HG03135 (cell line): Measurements from ENCODE around the gene MC1R.

Source experiments
- ATAC-seq: cut with Tn5 transposase; IDR thresholded peaks from one replicate; pipeline ENCODE4 v1.9.1; 2021; ENCODE audit warnings: mild to moderate bottlenecking, moderate library complexity; ENCODE audit not compliant: unreplicated experiment

The MC1R gene

DNA sequence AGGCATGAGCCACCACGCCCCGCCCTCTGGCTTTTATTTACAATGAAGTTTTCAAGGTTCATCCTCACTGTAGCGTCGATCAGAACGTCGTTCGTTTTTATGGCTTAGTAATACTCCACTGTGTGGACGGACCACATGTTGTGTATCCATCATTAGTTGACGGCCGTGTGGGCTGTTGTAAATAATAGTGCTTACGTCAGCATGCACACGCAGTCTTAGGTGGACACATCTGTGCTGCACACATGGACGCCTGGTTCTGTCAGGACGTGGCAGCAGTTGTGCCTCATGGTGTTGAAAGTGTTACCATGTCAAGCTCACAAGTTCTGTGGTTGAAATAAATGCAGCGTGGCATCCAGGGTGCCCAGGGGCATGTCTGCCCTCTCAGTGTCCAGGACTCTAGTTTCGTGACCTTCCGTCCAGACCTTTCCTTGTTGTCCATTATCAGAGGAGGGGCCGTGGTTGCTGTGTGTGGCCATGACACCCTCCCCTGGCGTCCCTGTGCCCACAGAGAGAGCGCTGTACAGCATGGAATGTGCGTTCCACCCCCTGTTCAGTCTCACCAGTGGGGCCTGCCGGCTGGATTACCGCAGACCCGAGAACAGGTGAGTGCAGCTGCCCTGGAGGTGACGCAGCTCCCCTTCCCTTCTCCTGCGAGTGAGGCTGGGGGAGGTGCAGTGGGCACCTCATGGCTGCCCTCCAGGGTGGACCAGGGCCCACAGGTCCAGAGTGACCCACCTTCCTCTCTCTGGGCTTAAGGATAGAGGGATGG lies 23.0 kb upstream of the MC1R start:
- no peak for ATAC-seq

DNA sequence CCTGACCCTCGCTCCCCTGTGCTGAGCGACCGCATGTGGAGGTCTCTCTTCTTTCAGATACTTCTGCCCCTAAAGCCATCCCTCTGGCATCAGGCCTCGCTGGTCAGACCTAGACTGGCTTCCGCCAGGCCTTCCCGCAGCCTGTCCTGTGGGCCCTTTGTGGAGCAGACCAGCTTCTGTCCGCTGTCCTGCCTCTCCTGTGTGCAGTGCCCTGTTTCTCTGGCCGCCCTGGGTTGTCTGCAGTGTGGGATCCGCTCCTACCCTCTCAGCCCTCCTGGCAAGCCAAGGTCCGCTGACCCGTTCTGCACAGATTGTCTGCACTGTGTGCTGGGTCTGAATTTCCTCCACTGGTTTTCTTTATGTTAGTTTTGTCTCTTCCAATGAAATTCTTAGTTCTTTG lies 21.5 kb upstream of the MC1R start:
- no peak for ATAC-seq

DNA sequence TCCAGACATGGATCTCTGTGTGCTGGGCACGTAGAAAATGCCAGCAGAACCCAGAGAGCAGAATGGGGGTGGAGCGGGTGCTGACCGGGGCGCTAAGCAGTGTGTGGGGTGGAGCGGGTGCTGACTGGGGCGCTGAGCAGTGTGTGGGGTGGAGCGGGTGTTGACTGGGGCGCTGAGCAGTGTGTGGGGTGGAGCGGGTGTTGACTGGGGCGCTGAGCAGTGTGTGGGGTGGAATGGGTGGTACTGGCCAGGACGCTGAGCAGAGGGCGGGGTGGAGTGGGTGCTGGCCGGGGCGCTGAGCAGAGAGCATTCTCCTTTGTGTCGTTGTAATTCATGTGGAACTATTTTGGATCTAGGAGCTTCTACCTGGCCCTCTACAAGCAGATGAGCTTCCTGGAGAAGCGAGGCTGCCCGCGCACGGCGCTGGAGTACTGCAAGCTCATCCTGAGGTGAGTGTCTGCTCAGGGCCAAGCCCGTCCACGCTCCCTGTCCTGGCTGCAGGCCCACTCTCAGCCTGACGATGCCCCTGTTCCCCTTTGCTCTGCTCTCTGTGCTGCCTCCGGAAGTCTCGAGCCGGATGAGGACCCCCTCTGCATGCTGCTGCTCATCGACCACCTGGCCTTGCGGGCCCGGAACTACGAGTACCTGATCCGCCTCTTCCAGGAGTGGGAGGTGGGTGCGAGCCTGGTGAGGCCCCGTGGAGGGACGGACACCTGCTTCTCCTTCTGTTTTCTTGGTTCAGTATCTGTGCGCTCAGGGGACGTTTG lies 20.3 kb upstream of the MC1R start:
- ATAC-seq = no peak

DNA sequence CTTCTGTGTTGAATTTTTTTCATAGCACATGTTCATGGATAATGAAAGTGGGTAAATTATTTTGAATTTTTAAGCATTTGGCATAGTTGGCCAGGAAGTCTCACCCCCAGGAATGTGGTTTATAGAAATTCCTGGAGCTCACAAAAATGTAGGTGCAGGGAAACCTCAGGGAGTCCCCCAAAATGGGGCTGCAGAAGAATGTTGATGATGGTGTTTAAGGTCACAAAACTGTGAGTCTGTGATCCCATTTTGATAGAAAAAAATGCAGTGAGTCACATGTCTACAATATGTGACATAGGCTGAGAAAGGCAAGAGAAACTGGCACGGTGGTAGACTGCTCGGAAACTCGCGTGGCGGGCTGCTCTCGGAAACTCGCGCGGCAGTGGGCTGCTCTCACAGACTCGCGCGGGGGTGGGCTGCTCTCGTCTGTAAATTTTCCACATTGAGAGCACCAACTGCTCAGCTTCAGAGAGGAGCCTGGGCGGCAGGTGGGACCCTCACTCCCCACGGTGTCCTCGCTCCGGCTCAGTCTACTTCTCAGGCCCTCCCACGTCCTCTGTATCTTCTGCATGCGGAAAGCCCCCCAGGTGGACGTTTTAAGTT lies 18.7 kb upstream of the MC1R start:
- no peak for ATAC-seq

DNA sequence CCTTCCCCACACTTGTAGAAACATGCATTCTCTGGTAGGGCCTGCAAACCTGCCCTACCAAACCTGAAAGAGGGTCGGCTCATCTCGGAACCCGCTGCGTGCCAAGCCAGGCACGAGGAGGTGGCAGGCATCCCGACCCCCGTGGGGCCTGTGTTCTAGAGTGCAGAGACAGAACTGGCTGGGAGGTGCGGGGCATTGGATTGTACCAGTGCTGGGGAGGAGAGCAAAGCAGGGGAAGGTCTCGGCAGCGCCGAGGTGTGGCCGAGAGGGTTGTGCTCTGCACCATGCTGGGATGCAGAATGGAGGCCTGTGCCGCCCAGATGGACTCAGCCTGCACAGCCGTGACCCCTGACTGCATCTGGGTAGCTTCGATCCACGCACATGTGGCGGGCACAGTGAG lies 17.8 kb upstream of the MC1R start:
- ATAC-seq = no peak

GRCh38 chr16:89902980-89903379 lies 15.7 kb upstream of the MC1R start:
- no peak for ATAC-seq

DNA sequence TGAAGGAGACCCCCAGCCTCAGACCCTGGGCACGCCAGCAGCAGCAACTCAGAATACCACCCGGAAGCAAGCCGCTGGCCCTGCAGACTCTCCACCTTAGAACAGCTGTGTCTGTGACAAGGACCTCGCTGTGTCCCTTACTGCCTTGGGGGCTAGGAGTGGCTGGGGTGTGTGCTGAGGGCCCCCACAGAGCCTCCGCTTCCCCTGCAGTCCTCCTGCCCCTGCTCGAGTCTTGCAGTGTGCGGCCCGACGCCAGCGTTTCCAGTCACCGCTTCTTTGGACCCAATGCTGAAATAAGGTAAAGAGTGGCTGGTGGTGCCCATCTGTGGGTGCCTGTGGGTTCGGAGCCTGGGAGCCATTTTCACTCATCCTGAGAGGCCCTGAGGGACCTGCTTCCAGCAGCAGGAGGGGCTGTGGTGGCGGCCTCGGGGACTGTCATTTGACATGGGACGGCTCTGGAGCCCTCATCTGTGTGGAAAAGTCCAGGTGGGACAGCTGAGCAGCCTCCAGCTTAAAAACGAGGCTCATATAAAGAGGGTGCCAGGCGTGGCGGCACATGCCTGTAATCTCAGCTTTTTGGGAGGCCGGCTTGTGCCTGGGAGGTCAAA lies 14.7 kb upstream of the MC1R start:
- ATAC-seq = no peak

- ATAC-seq = no peak
Observed at GRCh38 chr16:89904606-89905510, 13.8 kb upstream of the MC1R start.

DNA sequence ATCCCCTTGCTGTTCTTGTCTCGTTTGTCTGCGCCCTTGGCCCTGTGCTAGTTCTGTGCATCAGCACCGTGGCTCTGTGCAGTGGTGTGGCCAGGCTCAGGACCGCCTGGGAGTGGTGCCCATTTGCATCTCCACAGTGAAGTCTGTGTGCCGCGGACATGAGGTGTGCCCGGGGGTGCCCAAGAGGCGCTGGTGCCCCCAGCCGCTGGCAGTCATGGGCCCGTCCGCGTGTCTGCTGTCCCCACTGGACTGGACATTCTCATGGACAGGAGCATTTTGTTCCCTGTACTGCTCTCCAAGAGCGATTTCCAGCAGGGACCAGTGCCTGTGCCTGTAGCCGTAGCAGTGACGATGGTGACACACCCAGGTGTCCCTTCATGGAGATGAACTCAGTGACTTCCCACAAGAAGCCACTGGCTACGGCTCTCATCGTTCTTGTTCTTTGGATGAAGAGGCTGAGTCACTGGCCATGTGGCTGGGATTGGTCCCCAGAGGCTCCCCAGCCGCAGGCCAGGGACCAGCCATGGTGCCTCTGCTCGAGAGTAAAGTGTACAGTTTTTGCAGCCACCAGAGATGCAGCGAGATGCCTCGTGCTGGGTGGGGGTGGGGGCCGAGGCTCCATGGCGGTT lies 13.0 kb upstream of the MC1R start:
- ATAC-seq = no peak

DNA sequence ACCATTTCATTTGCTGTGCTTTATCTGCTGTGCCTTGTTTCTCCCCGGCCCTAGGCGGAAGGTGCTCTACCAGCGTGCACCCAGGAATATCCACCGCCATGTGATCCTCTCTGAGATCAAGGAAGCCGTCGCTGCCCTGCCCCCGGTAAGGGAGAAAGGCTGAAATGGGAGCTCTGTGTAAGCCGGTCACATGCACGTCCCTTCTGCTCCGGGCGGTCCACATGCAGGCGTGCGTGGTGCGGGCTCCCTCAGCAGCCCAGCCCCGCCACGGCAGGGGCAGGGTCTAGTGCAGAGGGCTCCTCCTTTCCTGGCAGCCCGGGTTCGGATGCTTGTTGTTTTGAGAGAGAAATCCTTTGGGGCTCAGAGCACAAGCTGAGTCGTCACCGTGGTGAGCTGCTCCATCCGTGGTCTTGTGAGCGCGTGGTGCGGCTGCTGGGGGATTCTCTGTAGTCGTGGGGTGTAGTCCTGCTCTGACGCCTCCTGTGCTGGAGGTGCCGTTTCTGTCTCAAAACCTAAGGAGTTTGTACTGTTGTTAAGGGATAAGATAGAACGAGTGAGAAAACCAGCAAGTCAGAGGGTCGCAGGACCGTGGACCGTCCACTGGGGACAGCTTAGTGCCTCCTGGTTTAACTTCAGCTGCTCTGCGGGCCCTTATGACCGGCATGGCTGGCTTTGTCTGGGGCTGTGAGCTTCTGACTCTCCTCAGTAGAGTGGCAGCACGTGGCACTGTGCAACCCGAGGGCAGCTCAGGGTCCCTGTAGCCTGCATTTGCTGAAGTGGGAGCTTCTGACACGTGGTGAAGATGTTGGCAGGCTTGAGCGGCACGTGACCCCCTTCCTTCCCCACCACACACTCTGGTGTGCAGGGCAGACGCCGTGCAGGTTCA lies 12.3 kb upstream of the MC1R start:
- ATAC-seq = no peak

- no peak for ATAC-seq
Observed at GRCh38 chr16:89907055-89907814, 11.4 kb upstream of the MC1R start.

GRCh38 chr16:89908236-89908635 lies 10.4 kb upstream of the MC1R start:
- ATAC-seq = no peak

DNA sequence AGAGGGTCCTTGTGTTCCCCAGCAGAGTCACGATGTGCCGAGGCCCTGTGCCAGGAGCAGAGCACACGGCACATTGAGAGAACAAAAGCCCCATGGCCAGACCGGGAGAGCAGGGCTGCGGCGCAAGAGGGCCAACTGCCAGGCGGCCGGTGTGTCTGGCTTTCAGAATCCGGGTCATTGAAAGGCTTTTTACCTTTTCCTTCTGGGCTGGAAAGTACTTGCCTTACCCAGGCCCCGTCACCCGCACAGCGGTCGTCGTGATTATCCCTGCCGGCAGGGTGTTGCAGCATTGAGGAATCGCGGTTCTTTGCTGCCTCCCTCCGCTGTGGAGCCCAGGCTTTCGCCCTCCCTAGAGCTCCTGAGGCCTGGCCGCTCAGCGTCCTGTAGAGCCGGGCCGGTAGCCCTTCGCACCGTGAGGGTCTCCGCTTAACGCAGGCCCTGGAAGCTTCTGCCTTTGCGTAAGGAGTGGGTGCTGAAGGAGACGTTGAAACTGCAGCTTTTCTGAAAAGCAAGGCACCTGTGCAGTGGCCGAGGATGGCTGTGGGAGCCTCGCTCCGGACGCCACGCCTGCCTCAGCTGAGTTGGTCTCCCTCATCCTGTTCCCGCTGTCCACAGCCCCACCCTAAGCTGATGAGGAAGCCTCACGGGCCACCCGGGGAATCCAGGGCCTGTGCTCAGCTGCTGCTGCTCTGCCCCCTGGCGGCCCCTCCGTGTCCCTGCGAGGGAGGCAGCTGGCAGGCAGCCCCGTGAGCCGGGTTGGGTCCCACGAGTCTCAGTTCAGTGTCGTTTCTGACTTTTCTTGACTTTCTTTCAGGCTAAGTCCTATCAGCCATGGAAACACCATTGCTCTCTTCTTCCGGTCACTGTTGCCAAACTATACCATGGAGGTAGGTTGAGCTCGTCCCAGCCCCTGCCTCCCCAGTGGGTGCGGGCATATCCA lies 8.6 kb upstream of the MC1R start:
- ATAC-seq = no peak

- no peak for ATAC-seq
Observed at GRCh38 chr16:89910717-89911354, 7.8 kb upstream of the MC1R start.

DNA sequence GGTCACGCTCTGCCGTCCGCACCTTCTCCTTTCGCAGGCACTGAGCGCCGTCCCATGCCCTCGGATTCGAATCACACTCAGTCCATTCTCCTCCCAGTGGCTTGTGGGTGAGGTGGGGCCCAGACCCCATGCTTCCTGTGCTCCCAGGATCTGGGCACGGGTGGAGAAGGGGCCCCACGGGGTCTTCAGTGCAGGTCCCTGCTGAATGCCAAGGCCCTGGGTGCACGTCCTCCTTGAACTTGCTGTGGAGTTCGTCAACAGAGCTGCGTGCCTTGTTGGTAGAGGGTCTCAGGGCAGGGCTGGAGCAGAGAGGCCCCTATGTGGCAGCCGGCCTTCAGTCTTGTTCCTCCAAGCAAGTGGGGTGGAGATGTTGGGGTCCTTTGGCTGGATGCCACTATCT lies 7.3 kb upstream of the MC1R start:
- no peak for ATAC-seq

- no peak for ATAC-seq
Observed at GRCh38 chr16:89912143-89912542, 6.5 kb upstream of the MC1R start.

GRCh38 chr16:89912627-89913026 lies 6.0 kb upstream of the MC1R start:
- no peak for ATAC-seq
